GM10266 (cell line): ENCODE results near the gene CARS1.

ENCODE experiments used
- DNase-seq: peaks from one replicate; pipeline ENCODE4 v3.0.0; 2012; ENCODE audit errors: extremely low spot score
- TF ChIP-seq, protein P1 (sequence below): IDR thresholded peaks from 2 replicates; pipeline ENCODE4 v1.5.1; 2012; ENCODE audit warnings: mild to moderate bottlenecking, low read depth; ENCODE audit not compliant: control insufficient read depth, insufficient read depth; ENCODE audit errors: missing control alignments

CARS1 gene

DNA sequence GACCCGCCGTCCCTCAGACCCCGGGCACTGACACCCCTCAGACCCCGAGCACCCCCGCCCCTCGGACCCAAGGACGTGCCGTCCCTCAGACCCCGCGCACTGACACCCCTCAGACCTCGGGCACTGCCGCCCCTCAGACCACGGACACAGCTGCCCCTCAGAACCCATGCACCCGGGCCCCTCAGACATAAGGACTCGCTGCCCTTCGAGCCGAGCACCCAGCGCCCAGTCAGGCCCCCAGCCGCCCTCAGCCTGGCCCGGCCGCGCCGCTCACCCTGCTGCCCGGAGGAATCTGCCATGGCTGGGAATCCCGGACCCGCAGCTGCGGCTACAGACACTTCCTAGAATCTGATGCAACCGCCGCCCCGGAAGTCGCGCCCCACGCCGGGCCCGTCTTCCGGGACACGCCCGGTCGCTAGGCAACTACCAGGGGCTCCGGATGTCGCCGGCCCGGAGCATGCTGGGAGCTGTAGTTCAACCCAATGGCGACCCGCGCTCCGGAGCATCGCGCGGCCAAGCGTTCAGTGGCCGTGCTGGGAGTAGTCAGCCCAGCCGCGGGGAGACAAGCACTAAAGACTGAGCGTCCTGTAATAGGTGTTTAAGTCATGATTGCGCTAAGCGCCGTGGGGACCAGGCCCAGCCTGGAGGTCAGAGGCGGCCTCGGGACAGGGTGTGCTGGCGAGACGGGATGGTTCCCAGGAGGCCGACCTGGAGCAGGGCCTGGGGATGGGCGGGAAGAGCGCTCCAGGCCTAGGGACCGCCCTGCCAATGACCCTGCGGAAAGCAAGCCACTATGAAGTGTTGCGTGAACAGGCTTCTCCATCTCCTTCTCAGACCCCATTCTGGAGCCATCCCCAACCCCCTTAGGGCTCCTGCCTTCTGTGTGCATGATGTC, at the start of gene CARS1:
Gene CARS1, minus strand, starts transcription at position 355 of the 895 bp plus-strand sequence. Its CDS starts 56 bp downstream, at position 299.
- TF ChIP-seq, protein P1, sequence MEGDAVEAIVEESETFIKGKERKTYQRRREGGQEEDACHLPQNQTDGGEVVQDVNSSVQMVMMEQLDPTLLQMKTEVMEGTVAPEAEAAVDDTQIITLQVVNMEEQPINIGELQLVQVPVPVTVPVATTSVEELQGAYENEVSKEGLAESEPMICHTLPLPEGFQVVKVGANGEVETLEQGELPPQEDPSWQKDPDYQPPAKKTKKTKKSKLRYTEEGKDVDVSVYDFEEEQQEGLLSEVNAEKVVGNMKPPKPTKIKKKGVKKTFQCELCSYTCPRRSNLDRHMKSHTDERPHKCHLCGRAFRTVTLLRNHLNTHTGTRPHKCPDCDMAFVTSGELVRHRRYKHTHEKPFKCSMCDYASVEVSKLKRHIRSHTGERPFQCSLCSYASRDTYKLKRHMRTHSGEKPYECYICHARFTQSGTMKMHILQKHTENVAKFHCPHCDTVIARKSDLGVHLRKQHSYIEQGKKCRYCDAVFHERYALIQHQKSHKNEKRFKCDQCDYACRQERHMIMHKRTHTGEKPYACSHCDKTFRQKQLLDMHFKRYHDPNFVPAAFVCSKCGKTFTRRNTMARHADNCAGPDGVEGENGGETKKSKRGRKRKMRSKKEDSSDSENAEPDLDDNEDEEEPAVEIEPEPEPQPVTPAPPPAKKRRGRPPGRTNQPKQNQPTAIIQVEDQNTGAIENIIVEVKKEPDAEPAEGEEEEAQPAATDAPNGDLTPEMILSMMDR = no peak
- DNase-seq = peak; percentile 95

DNA sequence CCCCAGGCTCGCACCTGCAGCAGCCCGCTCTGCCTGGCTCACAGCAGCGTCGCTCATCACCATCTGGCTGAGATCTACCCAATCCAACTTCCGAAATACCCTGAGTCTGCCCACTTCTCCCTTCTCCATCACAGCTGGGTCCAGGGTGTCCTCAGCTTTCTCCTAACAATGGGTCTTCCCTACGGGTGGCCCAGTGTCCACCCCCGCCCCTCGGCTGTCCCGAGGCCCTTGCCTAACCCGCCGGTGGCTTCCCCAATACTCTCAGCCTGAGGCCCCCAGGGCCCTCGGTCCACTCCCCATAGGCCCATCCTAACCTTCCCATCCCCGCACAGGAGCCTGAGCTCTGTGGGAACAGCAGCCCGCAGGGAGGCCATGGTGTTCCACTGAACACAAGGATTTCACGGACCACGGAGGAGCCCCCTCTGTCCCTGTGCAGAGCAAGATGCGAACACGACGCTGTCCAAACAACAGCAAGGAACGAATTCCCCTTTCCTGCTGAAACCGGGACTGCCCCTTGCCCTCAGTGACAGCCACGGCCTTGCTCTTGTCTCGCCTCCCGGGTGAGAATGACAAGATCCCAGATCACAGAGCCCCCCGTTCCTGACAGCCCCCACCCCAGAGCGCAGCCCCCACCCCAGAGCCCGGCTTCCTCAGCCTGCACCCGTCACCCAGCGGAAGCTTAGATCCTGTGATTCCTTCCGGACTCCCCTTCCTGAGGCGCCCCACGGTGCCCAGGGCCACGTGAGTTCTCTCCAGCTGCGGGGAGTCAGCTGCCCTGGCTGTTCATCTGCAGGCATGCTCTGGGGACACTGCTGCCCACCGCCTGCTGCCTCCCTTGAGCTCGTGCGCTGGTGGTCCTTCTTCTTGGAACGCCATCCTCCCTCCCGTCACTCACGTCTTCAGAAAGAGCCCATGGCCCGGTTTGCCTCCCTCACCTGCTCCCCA, 48.8 kb upstream of the CARS1 start:
- TF ChIP-seq, protein P1 = no peak
- DNase-seq = no peak

DNA sequence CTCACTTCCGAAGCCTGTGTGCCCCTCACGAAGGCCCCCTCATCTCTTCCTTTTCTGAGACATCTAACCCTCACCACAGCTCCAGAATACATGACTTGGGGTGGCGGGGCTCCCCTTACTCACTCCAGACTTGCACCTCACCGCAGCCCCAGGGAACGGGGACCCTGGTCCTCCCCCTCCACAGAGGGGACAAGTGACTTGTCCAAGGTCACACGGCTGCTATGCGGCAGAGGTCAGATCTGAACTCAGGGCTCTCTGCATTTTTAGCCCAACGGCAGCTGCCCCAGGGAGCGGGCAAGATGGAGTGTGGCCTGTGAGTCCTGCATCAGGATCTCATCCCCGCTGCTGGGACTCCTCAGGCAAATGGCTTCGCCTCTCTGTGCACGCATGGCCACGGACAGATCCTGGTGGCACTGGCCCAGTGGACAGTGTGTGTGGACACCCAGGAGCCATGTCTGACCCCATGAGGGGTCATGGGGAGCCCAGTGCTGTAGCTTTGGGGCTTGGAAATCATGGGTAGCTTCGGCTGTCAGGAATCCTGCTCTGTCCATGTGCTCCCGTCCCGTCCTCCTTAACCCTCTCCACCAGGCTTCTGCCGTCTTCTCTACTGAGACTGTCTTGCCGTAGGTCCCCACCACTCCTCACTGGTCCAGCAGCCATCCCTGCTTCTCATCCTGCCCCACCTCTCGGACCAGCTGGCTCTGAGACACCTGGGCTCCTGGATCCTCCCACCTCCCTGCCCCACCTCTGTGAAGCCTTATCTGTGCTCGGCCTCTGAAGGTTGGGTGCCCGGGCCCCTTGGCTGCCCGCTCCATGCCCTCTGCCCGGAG, 48.0 kb upstream of the CARS1 start:
- TF ChIP-seq, protein P1 = no peak
- no peak for DNase-seq

DNA sequence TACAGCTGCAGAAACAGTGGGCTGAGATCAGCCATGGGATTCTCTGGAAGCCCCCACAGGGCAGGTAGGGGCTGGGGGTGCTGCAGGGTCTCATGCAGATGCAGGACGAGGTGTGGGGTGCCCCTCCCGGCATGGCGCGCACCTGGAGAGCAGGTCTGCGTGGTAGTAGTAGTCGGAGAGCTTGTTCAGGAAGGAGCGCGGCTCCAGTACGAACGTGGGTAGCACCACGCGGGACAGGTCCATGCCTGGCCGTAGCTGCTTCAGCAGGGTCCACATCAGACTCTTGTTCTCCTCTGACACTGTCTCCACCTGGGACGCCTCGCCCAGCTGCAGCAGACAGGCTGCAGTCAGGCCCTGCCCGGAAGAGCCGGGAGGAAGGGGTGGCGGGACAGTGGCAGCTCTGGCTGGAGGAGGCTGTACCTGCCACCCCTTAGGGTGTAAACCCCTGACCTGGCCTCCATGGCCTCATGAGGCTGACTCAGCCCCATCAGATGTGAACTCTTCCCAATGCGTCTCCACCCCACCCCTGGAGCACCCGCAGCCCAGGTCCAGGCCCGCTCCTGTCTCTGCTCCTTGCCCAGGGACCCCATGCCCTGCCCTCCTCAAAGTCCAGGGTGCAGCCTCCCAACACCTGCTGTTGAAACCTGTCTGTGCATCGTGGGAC, 47.0 kb upstream of the CARS1 start:
- TF ChIP-seq, protein P1 = no peak

DNA sequence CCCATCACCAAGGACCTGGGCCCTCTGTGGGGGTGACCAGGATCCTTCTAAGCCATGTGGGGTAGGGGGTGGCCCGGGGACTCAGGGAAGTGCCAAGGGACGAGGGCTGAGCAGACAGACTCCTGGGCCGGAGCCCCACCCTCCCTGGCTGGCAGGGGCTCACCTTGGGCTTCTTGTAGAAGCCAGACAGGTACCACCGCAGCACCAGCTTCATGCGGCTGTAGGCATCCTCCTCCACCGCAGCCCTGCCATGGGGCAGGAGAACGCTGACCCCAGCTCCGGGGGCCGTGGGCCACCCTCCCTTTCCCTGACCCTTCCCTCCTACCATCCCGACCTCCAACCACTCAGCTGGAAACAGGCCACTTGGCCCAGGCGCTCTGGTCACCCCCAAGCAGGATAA, 45.9 kb upstream of the CARS1 start:
- TF ChIP-seq, protein P1 = no peak
- no peak for DNase-seq

More for the DNA sequence above, 47.0 kb upstream of the CARS1 start:
- DNase-seq = no peak

DNA sequence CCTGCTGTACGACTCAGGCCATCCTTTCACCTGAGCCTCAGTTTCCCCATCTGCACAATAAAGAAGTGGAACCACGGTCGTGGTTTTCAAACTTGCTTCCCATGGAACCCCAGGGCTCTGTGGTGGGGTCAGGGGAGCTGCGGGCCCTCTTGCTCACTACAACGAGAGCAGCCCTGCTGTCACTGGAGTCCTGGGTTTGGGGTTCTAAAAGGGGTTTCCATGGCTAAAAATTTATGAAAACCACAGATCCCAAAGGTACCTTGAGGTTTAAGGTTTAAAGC, 45.4 kb upstream of the CARS1 start:
- TF ChIP-seq, protein P1 = no peak
- DNase-seq = no peak
